ENCODE results near the gene HK1. TPM values are rescaled to one million over a fixed set of nuclear protein-coding genes. Genes with fewer than 3 reads are reported as not detected.

HK1 gene
- total and polyA plus RNA-seq, 2 donors (not counting 1 experiment from before 2014, with no cell fraction given) = 60.6 to 172 TPM

- Histone ChIP-seq H3K9ac (ENCODE audit: insufficient read depth, low read length) (no peak overlapping the region), H3K4me3 (replicated peaks in 1 of 4; ENCODE audit: control extremely low read depth in 1 of 4, insufficient read depth in 1 of 4, low read depth in 3 of 4, low read length in 4 of 4) (no peak overlapping the region), H3K27ac (ENCODE audit: insufficient read depth, low read length) (no peak overlapping the region), H3K4me1 (ENCODE audit: control insufficient read depth, extremely low read depth, insufficient read depth, low read length) (peaks cover 11% of the 10 kb centered on the region), H3K79me2 (ENCODE audit: control insufficient read depth, insufficient read depth, low read length) (no peaks in the 10 kb centered on the region), H2AFZ (ENCODE audit: low read length) (no peak overlapping the region), H3K9me3 (ENCODE audit: control insufficient read depth, insufficient read depth, low read depth, low read length) (no peaks in the 10 kb centered on the region), H3K36me3 (ENCODE audit: control insufficient read depth, insufficient read depth, low read length) (peaks cover 14% of the 10 kb centered on the region), H4K20me1 (ENCODE audit: control insufficient read depth, extremely low read depth, insufficient read depth, low read length) (no peaks in the 10 kb centered on the region), H3K27me3 (ENCODE audit: control insufficient read depth, insufficient read depth, low read length) (no peaks in the 10 kb centered on the region), H3K4me2 (ENCODE audit: extremely low read depth, insufficient read depth, low read length) (no peak overlapping the region)
- no peak for TF ChIP-seq EZH2 (IDR thresholded peaks at IDR 0.05; ENCODE audit: low read length, missing control alignments)
- TF ChIP-seq CTCF (conservative IDR thresholded peaks at IDR 0.05 in 1 of 2, IDR thresholded peaks at IDR 0.05 in 1 of 2; ENCODE audit: low read depth in 1 of 2, low read length in 2 of 2) = no peak
- DNase-seq (ENCODE audit: low read depth in 2 of 2) = no peak
Observed at GRCh38 chr10:69366738-69367137, 88.4 kb downstream of the HK1 start.

GRCh38 chr10:69367469-69367868 is 89.2 kb downstream of the HK1 start:
- Histone ChIP-seq H3K36me3 (ENCODE audit: control insufficient read depth, insufficient read depth, low read length) (peaks cover 14% of the 10 kb centered on the region), H3K79me2 (ENCODE audit: control insufficient read depth, insufficient read depth, low read length) (no peaks in the 10 kb centered on the region), H4K20me1 (ENCODE audit: control insufficient read depth, extremely low read depth, insufficient read depth, low read length) (no peaks in the 10 kb centered on the region)

More at GRCh38 chr10:69367469-69367868, 89.2 kb downstream of the HK1 start:
- H3K4me3 ChIP-seq (replicated peaks in 1 of 4; ENCODE audit: control extremely low read depth in 1 of 4, insufficient read depth in 1 of 4, low read depth in 3 of 4, low read length in 4 of 4) = no peak overlapping the region
- no peak overlapping the region for H3K9ac ChIP-seq (ENCODE audit: insufficient read depth, low read length)
- H3K4me2 ChIP-seq (ENCODE audit: extremely low read depth, insufficient read depth, low read length) = no peak overlapping the region
- no peak for DNase-seq (ENCODE audit: low read depth in 2 of 2)
- TF ChIP-seq EZH2 (IDR thresholded peaks at IDR 0.05; ENCODE audit: low read length, missing control alignments) (no peak), CTCF (conservative IDR thresholded peaks at IDR 0.05 in 1 of 2, IDR thresholded peaks at IDR 0.05 in 1 of 2; ENCODE audit: low read depth in 1 of 2, low read length in 2 of 2) (no peak)
- H2AFZ ChIP-seq (ENCODE audit: low read length) = no peak overlapping the region
- H3K4me1 ChIP-seq (ENCODE audit: control insufficient read depth, extremely low read depth, insufficient read depth, low read length) = peaks cover 6% of the 10 kb centered on the region
- no peak overlapping the region for H3K27ac ChIP-seq (ENCODE audit: insufficient read depth, low read length)
- no peaks in the 10 kb centered on the region for H3K27me3 ChIP-seq (ENCODE audit: control insufficient read depth, insufficient read depth, low read length)
- no peaks in the 10 kb centered on the region for H3K9me3 ChIP-seq (ENCODE audit: control insufficient read depth, insufficient read depth, low read depth, low read length)
